ENCODE results near the gene EPG5.

DNA sequence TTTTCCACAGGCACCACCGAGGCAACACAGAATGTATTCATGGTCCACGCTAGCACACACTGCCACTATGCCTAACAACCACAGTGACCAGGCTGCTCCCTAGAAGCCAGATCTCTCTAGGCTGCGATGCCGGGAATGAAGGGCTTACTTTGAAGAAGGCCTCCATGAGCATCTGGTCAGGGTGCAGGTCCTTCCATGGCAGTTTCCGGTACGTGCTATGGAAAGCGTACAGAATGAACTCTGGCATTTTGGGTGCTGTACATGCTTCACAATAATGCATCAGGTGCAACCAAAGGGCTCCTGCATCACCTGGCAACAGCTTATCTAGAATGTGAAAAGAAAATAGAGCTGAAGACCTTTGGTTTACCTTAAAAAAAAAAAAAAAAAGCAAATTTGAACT is 96.7 kb downstream of the EPG5 start:
- TF ChIP-seq CTCF (IDR thresholded peaks at IDR 0.05 in 4 of 5, conservative IDR thresholded peaks at IDR 0.05 in 1 of 5): no peak
- TF ChIP-seq POLR2A (IDR thresholded peaks at IDR 0.05): no peak
